ENCODE data around the gene RAB33B.

- TF ChIP-seq POLR2A (IDR thresholded peaks at IDR 0.05) (no peak), CTCF (IDR thresholded peaks at IDR 0.05) (no peak), POLR2AphosphoS5 (IDR thresholded peaks at IDR 0.05; ENCODE audit: insufficient read depth in 1 of 2, low read depth in 1 of 2) (no peak)
Measured at GRCh38 chr4:139499186-139499585, 45.3 kb downstream of the RAB33B start.

Data from vagina (tissue), 2 donors.